ENCODE measurements around the gene SASH1.

DNA sequence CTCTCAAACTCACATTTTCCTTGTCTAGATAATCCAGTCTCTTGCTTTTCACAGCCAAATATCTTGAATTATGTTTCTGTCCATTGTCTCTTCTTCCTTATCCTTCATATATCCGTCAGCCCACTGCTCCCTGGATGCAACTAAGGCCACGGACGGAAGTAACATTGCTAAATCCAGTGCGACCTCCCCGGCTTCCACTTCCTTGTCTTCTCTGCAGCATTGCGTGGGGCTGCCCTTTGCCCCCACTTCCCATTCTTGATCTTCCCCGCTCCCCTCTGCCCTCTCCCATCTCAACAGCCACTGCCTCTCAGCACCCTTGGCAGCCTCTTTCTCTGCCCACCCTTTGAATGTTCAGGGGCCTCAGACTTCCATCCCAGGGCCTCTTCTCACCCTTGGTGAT, 213.8 kb downstream of the SASH1 start:
- TF ChIP-seq POLR2AphosphoS5 (IDR thresholded peaks at IDR 0.05; ENCODE audit: low read depth, low read length) (no peak), SIN3A (IDR thresholded peaks at IDR 0.05; ENCODE audit: borderline replicate concordance, insufficient read depth, low read depth, low read length) (no peak)
- TF ChIP-seq, protein P1, sequence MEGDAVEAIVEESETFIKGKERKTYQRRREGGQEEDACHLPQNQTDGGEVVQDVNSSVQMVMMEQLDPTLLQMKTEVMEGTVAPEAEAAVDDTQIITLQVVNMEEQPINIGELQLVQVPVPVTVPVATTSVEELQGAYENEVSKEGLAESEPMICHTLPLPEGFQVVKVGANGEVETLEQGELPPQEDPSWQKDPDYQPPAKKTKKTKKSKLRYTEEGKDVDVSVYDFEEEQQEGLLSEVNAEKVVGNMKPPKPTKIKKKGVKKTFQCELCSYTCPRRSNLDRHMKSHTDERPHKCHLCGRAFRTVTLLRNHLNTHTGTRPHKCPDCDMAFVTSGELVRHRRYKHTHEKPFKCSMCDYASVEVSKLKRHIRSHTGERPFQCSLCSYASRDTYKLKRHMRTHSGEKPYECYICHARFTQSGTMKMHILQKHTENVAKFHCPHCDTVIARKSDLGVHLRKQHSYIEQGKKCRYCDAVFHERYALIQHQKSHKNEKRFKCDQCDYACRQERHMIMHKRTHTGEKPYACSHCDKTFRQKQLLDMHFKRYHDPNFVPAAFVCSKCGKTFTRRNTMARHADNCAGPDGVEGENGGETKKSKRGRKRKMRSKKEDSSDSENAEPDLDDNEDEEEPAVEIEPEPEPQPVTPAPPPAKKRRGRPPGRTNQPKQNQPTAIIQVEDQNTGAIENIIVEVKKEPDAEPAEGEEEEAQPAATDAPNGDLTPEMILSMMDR (IDR thresholded peaks at IDR 0.05) = no peak
